ENCODE measurements around the gene NFYA. TPM values are rescaled to one million over a fixed set of nuclear protein-coding genes. Genes with fewer than 3 reads are reported as not detected.

Gene NFYA
- total RNA-seq, 3 donors from 2014 or later: 28.0 to 28.8 (median 28.6) TPM

GRCh38 chr6:41054511-41054910, 18.3 kb upstream of the NFYA start:
- Mint-ChIP-seq H3K36me3 (ENCODE audit: insufficient read depth) (peaks cover 26% of the 10 kb centered on the region), H3K9me3 (no peaks in the 10 kb centered on the region), H3K4me3 (no peak overlapping the region), H3K4me1 (ENCODE audit: low read depth) (peaks cover 20% of the 10 kb centered on the region), H3K27me3 (ENCODE audit: low read depth) (no peaks in the 10 kb centered on the region)
- no peak for ATAC-seq
- DNase-seq: no peak

DNA sequence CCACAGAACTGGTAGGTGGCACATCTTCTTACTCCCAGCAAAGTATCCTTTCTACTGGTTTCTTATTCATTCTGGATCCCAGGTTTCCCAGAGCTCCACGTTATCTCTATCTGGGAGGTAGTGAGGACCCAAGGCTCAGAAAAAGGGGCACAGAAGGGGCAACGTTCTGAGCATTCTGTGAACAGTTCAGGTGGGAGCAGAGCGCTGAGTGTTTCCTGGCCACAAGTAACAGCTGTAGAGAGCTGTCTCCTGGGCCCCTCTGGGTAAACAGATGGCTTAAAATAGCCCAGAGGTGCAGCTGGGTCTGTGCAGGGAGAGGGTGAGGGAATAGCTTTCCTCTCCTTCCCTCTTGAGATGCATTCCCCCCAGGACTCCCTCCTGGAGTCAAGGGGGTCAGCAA, 17.6 kb upstream of the NFYA start:
- ATAC-seq (no peak), DNase-seq (no peak)
- Mint-ChIP-seq H3K4me3 (no peak overlapping the region), H3K27me3 (ENCODE audit: low read depth) (no peaks in the 10 kb centered on the region), H3K36me3 (ENCODE audit: insufficient read depth) (peaks cover 25% of the 10 kb centered on the region), H3K9me3 (no peaks in the 10 kb centered on the region), H3K4me1 (ENCODE audit: low read depth) (peaks cover 20% of the 10 kb centered on the region)

GRCh38 chr6:41056768-41057490, 15.8 kb upstream of the NFYA start:
- no peaks in the 10 kb centered on the region for H3K9me3 Mint-ChIP-seq
- H3K4me1 Mint-ChIP-seq (ENCODE audit: low read depth): peaks cover 12% of the 10 kb centered on the region
- DNase-seq: no peak
- H3K27me3 Mint-ChIP-seq (ENCODE audit: low read depth): no peaks in the 10 kb centered on the region
- ATAC-seq: no peak
- H3K4me3 Mint-ChIP-seq: no peak overlapping the region
- H3K36me3 Mint-ChIP-seq (ENCODE audit: insufficient read depth): peaks cover 20% of the 10 kb centered on the region

GRCh38 chr6:41058783-41059181, 14.0 kb upstream of the NFYA start:
- H3K36me3 Mint-ChIP-seq (ENCODE audit: insufficient read depth): peaks cover 23% of the 10 kb centered on the region

GRCh38 chr6:41059556-41059955, 13.2 kb upstream of the NFYA start:
- no peaks in the 10 kb centered on the region for H3K27me3 Mint-ChIP-seq (ENCODE audit: low read depth)
- no peaks in the 10 kb centered on the region for H3K9me3 Mint-ChIP-seq
- ATAC-seq (no peak), DNase-seq (no peak)
- H3K4me1 Mint-ChIP-seq (ENCODE audit: low read depth): peaks cover 5% of the 10 kb centered on the region
- peaks cover 23% of the 10 kb centered on the region for H3K36me3 Mint-ChIP-seq (ENCODE audit: insufficient read depth)
- no peak overlapping the region for H3K4me3 Mint-ChIP-seq

More at GRCh38 chr6:41058783-41059181, 14.0 kb upstream of the NFYA start:
- H3K9me3 Mint-ChIP-seq: no peaks in the 10 kb centered on the region
- no peaks in the 10 kb centered on the region for H3K27me3 Mint-ChIP-seq (ENCODE audit: low read depth)
- H3K4me1 Mint-ChIP-seq (ENCODE audit: low read depth): peaks cover 5% of the 10 kb centered on the region
- DNase-seq (no peak), ATAC-seq (no peak)
- no peak overlapping the region for H3K4me3 Mint-ChIP-seq

DNA sequence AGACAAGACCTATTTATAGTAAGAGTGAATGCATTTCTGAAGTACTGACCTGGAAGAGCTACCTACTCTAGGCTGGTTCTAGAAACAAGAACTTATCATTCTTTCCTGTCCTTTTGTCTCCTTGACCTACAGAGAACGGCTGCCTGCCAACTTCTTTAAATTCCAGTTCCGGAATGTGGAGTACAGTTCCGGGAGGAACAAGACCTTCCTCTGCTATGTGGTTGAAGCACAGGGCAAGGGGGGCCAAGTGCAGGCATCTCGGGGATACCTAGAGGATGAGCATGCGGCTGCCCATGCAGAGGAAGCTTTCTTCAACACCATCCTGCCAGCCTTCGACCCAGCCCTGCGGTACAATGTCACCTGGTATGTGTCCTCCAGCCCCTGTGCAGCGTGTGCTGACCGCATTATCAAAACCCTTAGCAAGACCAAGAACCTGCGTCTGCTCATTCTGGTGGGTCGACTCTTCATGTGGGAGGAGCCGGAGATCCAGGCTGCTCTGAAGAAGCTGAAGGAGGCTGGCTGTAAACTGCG, 11.5 kb upstream of the NFYA start:
- peaks cover 23% of the 10 kb centered on the region for H3K36me3 Mint-ChIP-seq (ENCODE audit: insufficient read depth)
- no peak for ATAC-seq

GRCh38 chr6:41062056-41062455, 10.7 kb upstream of the NFYA start:
- Mint-ChIP-seq H3K27me3 (ENCODE audit: low read depth) (no peaks in the 10 kb centered on the region), H3K4me3 (no peak overlapping the region), H3K4me1 (ENCODE audit: low read depth) (peaks cover 11% of the 10 kb centered on the region), H3K36me3 (ENCODE audit: insufficient read depth) (peaks cover 30% of the 10 kb centered on the region), H3K9me3 (no peaks in the 10 kb centered on the region)
- ATAC-seq (no peak), DNase-seq (no peak)

More for the DNA sequence above, 11.5 kb upstream of the NFYA start:
- no peak for DNase-seq
- Mint-ChIP-seq H3K4me3 (no peak overlapping the region), H3K9me3 (no peaks in the 10 kb centered on the region), H3K4me1 (ENCODE audit: low read depth) (peaks cover 5% of the 10 kb centered on the region), H3K27me3 (ENCODE audit: low read depth) (no peaks in the 10 kb centered on the region)

DNA sequence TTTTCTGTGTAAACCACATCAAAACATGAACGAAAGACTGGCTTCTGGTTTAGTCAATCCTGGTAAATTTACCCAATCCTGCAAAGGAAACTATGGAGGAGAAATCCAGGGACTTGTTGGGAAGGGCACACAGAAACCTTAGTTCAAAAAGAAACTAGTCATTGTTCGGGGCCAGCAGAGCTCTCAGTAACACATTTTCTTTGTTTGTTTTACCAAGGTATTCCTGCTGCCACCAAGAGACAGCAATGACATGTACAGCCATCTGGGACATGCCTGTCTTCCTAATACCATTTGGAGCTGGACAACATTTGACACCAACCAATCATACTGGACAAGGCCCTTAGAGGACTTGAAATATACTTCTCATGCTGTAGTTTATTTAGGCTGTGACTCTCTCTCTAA, 8.9 kb upstream of the NFYA start:
- Mint-ChIP-seq H3K27me3 (ENCODE audit: low read depth) (no peaks in the 10 kb centered on the region), H3K4me3 (no peak overlapping the region), H3K36me3 (ENCODE audit: insufficient read depth) (peaks cover 34% of the 10 kb centered on the region), H3K9me3 (no peaks in the 10 kb centered on the region), H3K4me1 (ENCODE audit: low read depth) (peaks cover 10% of the 10 kb centered on the region)
- ATAC-seq (no peak), DNase-seq (no peak)

DNA sequence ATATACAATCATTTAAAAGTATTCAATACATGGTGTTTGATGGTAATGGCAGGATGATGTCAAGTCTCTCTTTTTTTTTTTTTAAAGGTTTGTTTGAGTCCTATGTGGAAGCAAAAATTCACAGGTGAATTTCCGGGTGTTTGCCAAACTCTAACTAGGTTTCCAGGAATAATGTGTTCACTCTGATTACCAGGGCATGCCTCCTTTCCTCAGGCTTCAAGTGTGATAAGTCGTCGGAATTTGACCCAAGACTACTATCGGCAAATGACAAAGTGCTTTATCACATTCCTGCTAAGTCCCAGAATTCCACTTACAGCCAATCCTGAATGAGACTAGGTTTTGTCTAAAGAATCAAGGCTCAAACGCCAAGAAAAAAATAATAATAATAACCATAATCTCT, 7.9 kb upstream of the NFYA start:
- Mint-ChIP-seq H3K27me3 (ENCODE audit: low read depth) (no peaks in the 10 kb centered on the region), H3K4me1 (ENCODE audit: low read depth) (peaks cover 10% of the 10 kb centered on the region), H3K4me3 (no peak overlapping the region), H3K36me3 (ENCODE audit: insufficient read depth) (peaks cover 34% of the 10 kb centered on the region), H3K9me3 (no peaks in the 10 kb centered on the region)
- no peak for DNase-seq
- no peak for ATAC-seq

DNA sequence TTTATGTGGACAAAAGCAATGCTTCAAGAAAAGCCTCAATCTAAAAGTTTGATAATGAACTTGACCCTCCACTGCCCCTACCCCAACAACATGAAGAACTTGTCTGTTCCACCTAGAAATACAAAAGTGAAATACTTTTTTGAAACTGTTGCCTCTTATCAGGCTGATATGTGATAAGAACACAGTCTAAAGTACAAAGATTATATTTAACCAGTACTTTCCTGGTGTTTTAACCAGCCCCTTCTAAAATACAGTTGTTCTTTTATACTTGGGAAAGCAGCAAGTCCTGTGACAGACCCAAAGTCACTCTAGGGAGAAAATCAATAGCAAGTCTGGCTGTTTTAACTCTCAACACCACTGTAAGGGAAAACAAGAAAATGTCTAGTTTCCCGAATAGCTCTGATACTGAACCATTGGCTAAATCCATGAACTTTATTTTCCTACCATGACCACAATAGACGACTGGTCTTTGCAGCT, 7.2 kb upstream of the NFYA start:
- H3K27me3 Mint-ChIP-seq (ENCODE audit: low read depth): no peaks in the 10 kb centered on the region
- DNase-seq: no peak
- no peaks in the 10 kb centered on the region for H3K9me3 Mint-ChIP-seq
- no peak overlapping the region for H3K4me3 Mint-ChIP-seq
- H3K36me3 Mint-ChIP-seq (ENCODE audit: insufficient read depth): peaks cover 33% of the 10 kb centered on the region
- no peak for ATAC-seq
- peaks cover 14% of the 10 kb centered on the region for H3K4me1 Mint-ChIP-seq (ENCODE audit: low read depth)

DNA sequence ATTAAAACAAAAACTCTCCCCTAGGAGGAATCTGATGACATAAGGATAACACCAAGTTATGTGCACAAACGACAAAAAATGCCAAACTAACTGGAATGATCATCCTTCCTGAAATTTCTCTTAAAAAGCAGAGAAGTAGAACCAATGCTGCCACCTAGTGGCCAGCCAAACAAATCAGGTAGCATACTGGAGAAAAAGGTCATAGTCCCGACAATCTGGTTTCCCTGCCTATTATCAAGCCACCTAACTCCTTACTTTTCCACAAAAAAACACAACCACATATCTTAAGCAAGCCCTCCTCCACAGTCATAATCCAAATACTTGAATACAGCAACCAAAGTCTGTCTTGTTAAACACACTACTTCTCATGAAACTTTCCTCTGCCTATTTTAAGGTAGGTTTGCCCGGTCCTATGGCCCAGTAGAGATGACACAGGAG, 5.9 kb upstream of the NFYA start:
- H3K9me3 Mint-ChIP-seq: no peaks in the 10 kb centered on the region
- no peak overlapping the region for H3K4me3 Mint-ChIP-seq
- peak; percentile 58 for DNase-seq
- H3K4me1 Mint-ChIP-seq (ENCODE audit: low read depth): peaks cover 24% of the 10 kb centered on the region
- peaks cover 33% of the 10 kb centered on the region for H3K36me3 Mint-ChIP-seq (ENCODE audit: insufficient read depth)
- ATAC-seq: no peak
- no peaks in the 10 kb centered on the region for H3K27me3 Mint-ChIP-seq (ENCODE audit: low read depth)

GRCh38 chr6:41071501-41071922, 1.3 kb upstream of the NFYA start:
- no peak for ATAC-seq
- peaks cover 46% of the 10 kb centered on the region for H3K4me1 Mint-ChIP-seq (ENCODE audit: low read depth)
- H3K9me3 Mint-ChIP-seq: no peaks in the 10 kb centered on the region
- H3K4me3 Mint-ChIP-seq: peak overlapping the region; percentile 96
- no peak for DNase-seq
- peaks cover 30% of the 10 kb centered on the region for H3K36me3 Mint-ChIP-seq (ENCODE audit: insufficient read depth)
- no peaks in the 10 kb centered on the region for H3K27me3 Mint-ChIP-seq (ENCODE audit: low read depth)

DNA sequence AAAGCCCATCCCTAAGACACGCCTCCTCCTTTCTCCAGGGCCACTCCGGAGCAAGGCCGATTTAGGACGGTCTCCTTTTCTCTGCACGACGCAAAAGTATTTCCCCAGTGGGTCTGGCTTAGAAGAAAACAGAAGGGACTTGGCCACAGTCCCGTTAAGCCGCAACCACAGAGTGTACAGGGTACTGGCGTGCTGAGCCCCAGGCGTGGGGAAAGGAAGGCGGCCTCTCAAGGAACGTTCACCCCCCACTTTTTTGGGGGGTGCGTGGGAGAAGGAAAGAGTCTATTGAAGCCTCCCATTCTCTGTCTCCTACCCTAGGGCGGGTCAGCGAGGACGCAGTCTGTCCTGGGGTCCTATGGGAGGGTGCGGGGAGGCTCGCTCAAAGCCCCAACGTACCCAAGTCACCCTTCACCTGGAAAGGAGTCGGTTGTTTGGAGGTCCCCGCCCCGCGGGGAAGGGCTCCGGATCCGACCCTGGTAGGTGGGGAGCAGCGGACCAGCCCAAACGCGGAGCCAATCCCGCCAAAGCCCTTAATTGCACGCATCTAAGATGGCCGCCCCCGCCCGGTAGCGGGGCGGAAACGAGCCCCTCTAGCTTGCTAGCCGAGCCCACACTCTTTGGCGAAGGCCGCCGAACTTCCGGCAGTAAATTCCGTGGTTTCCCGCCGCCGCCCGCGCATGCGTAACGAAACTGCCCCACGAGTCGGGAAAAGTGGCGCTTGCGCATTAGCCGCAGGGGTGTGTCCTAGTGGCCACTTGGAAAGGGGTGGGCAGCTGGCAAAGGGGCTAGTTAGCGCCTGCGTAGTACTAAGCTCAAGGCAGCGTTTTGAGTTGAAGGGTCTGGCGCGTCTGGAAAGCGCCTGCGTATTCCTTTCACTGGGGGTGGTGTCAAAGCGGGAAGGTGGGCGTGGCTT, 595 bp upstream of the NFYA start, which contains the start of gene OARD1:
TSS of gene OARD1 (minus strand) at position 434 of the 913 bp plus-strand sequence. CDS start 722 bp downstream, outside the sequence.
- no peaks in the 10 kb centered on the region for H3K9me3 Mint-ChIP-seq
- peaks cover 44% of the 10 kb centered on the region for H3K4me1 Mint-ChIP-seq (ENCODE audit: low read depth)
- peak; percentile 76 to 79 for ATAC-seq
- no peaks in the 10 kb centered on the region for H3K27me3 Mint-ChIP-seq (ENCODE audit: low read depth)
- peak; percentile 99 for DNase-seq
- H3K4me3 Mint-ChIP-seq: peak within 1 kb of the TSS; percentile 96
- peaks cover 23% of the 10 kb centered on the region for H3K36me3 Mint-ChIP-seq (ENCODE audit: insufficient read depth)

DNA sequence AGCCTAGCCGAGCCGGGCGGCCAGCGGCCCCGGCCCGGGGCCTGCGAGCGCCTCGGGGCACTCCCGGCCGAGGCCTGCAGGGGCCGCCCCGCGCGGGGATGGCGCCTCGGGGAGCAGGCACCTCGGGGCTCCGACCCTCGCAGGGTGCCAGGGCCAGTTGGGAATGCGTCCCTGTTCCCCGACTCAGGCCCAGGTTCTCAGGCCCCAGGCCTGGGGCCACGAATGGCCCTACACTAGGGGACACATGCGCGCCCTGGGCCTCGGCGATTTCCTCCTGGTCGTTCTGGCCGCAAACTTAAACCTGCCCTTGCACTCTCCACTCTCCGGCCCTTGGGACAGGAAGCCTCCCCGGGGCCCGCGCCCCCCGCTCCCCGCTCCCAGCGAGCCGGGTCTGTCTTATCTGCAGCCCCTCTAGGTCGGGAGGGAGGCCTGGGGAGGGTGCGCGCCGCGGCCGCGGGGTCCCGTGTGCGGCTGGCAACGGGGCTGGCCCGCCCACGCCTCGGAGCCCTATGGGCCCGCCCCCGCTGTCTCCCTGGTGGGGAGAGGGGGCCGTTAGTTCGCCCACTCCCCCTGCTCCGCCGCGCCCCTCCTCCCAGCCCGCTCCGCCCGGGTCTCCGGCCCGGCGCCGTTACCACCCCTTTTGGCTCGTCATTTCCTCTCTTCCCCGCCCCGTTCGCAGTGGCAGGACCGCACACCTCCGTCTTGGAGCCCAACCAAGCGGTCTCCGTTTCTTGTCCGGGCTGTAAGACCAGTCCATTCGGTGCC, 611 bp downstream of the NFYA start:
- Mint-ChIP-seq H3K27me3 (ENCODE audit: low read depth) (no peaks in the 10 kb centered on the region), H3K9me3 (no peaks in the 10 kb centered on the region), H3K4me3 (peak overlapping the region; percentile 96), H3K4me1 (ENCODE audit: low read depth) (peaks cover 49% of the 10 kb centered on the region), H3K36me3 (ENCODE audit: insufficient read depth) (peaks cover 12% of the 10 kb centered on the region)
- DNase-seq: peak; percentile 73
- peak; percentile 17 to 22 for ATAC-seq
